Fibroblast of the aortic adventitia (primary cell): ENCODE results near the gene SSMEM1. TPM values are rescaled to one million over a fixed set of nuclear protein-coding genes. Genes with fewer than 3 reads are reported as not detected.
"Not testable (repeated sequence)": the region's sequence is repeated elsewhere in the genome, so short reads cannot be mapped to it uniquely, and the experiment has no call there.

Experiments
- DNase-seq: peaks from one replicate; pipeline ENCODE4 v3.0.0-alpha.2; 2010; ENCODE audit warnings: low read depth
- H3K4me3 ChIP-seq: 2 replicates; pipeline ENCODE4 v1.5.1; 2011; ENCODE audit warnings: low read depth, mild to moderate bottlenecking, control low read depth, low read length, moderate library complexity
- CTCF ChIP-seq: IDR thresholded peaks from 2 replicates; pipeline ENCODE4 v1.5.1; 2011; ENCODE audit warnings: mild to moderate bottlenecking, low read length, control low read depth, inconsistent platforms; ENCODE audit not compliant: insufficient read depth
- total RNA-seq: library from RNA; depleted of rRNA; stranded (reverse); fragments of >200 nt; gene quantifications from 2 replicates; pipeline ENCODE4 v1.2.3, GENCODE V29; 2012; ENCODE audit warnings: low replicate concordance

SSMEM1 gene
- total RNA-seq, 1 donor = not detected

- no peak overlapping the region for H3K4me3 ChIP-seq
- TF ChIP-seq CTCF = no peak
- DNase-seq = no peak
These were observed 21.3 kb downstream of the SSMEM1 start for GRCh38 chr7:130228840-130229502.

- not testable (repeated sequence) for DNase-seq, H3K4me3 ChIP-seq
These were observed 22.3 kb downstream of the SSMEM1 start for GRCh38 chr7:130229981-130230380.

GRCh38 chr7:130231792-130232191, 24.1 kb downstream of the SSMEM1 start:
- DNase-seq = no peak
- no peak for TF ChIP-seq CTCF
- no peak overlapping the region for H3K4me3 ChIP-seq

GRCh38 chr7:130232209-130232608, 24.5 kb downstream of the SSMEM1 start:
- no peak for TF ChIP-seq CTCF
- H3K4me3 ChIP-seq = no peak overlapping the region
- no peak for DNase-seq

- no peak for TF ChIP-seq CTCF
- no peak for DNase-seq
- no peak overlapping the region for H3K4me3 ChIP-seq
These were observed 26.4 kb downstream of the SSMEM1 start for GRCh38 chr7:130234078-130234477.

- DNase-seq, H3K4me3 ChIP-seq: not testable (repeated sequence)
These were observed 28.7 kb downstream of the SSMEM1 start for GRCh38 chr7:130236361-130236760.

GRCh38 chr7:130240240-130240639, 32.6 kb downstream of the SSMEM1 start:
- TF ChIP-seq CTCF = no peak
- no peak for DNase-seq
- no peak overlapping the region for H3K4me3 ChIP-seq
